HepG2 (cell line): ENCODE results near the gene CAMTA1. TPM values are rescaled to one million over a fixed set of nuclear protein-coding genes. Genes with fewer than 3 reads are reported as not detected.

Experiments
- ATAC-seq: fragments of 200-7000 bp; cut with Tn5 transposase; 3 replicates; pipeline ENCODE4 v1.9.1; 2020; ENCODE audit warnings: mild to moderate bottlenecking, moderate library complexity
- BruUV-seq: library from RNA; stranded (reverse); fragments of 400-500 nt; replicated peaks from 2 replicates; lab custom pipeline; 2021; lab: Mats Ljungman, UMichigan
- CTCF ChIA-PET: fragments of 300-600 bp; formaldehyde crosslinking; extraction: SDS; loops from one replicate; lab custom pipeline; 2021; ENCODE audit warnings: low total read pairs, inconsistent platforms, low intra/inter-chr PET ratio; lab: Yijun Ruan, JAX
- POLR2A ChIA-PET: fragments of 350-600 bp; sonication (Branson Sonifier 250); formaldehyde crosslinking; loops from one replicate; lab custom pipeline; 2020; ENCODE audit warnings: antibody characterized with exemption, inconsistent platforms; lab: Yijun Ruan, JAX
- DNase-seq: peaks from one replicate; pipeline ENCODE4 v3.0.0-alpha.2; 2015; ENCODE audit warnings: low spot score
- FAIRE-seq: peaks from 3 replicates; lab custom pipeline; 2011; peaks lifted over from hg19 to GRCh38; lab: Jason Lieb, UNC
- H2AFZ ChIP-seq: one replicate; pipeline ENCODE4 v1.6.1; 2011; ENCODE audit warnings: low read length, inconsistent platforms
- H3K27ac ChIP-seq: fragments of 300-600 bp; 3 replicates; pipeline ENCODE4 v1.8.0; 2011; ENCODE audit warnings: mixed run types, mild to moderate bottlenecking, mixed read lengths, low read length, inconsistent platforms; ENCODE audit not compliant: insufficient read depth; ENCODE audit errors: extremely low read length
- H3K27me3 ChIP-seq, 2 experiments: fragments of 200-600 bp in 1 of 2; 2 replicates in 1 of 2; 3 replicates in 1 of 2; pipeline versions ENCODE4 v1.6.0 to v1.8.0; 2011; ENCODE audit warnings: low read length in 2 of 2, mild to moderate bottlenecking in 2 of 2, moderate library complexity in 2 of 2, inconsistent platforms in 1 of 2; ENCODE audit not compliant: insufficient read depth in 2 of 2, control insufficient read depth in 1 of 2
- H3K36me3 ChIP-seq, 2 experiments: fragments of 200-600 bp in 1 of 2; replicated peaks in 1 of 2; 2 replicates in 1 of 2; 3 replicates in 1 of 2; pipeline versions ENCODE4 v1.5.1 to v1.8.0; 2011; ENCODE audit warnings: low read length in 2 of 2, inconsistent platforms in 1 of 2; ENCODE audit not compliant: insufficient read depth in 2 of 2, control insufficient read depth in 1 of 2
- H3K4me1 ChIP-seq: 2 replicates; pipeline ENCODE4 v1.5.1; 2012; ENCODE audit warnings: low read length, inconsistent platforms; ENCODE audit not compliant: insufficient read depth
- H3K4me2 ChIP-seq: 2 replicates; pipeline ENCODE4 v1.6.0; 2011; ENCODE audit warnings: low read depth, low read length, inconsistent platforms
- H3K4me3 ChIP-seq, 3 experiments: fragments of 200-600 bp in 1 of 3; sonication (generic), shearing (Covaris generic) in 1 of 3; replicated peaks in 1 of 3; 2 replicates each; pipeline ENCODE4 v1.5.1; 2011 to 2016; ENCODE audit warnings: low read length in 3 of 3, inconsistent platforms in 2 of 3, low read depth in 2 of 3, mild to moderate bottlenecking in 2 of 3, control low read depth in 1 of 3, mixed read lengths in 1 of 3; ENCODE audit not compliant: insufficient read depth in 1 of 3
- H3K79me2 ChIP-seq: one replicate; pipeline ENCODE4 v1.6.1; 2011; ENCODE audit warnings: low read length, inconsistent platforms; ENCODE audit not compliant: insufficient read depth
- H3K9ac ChIP-seq: 2 replicates; pipeline ENCODE4 v1.6.0; 2011; ENCODE audit warnings: mild to moderate bottlenecking, low read depth, low read length, inconsistent platforms; ENCODE audit not compliant: insufficient read depth
- H3K9me3 ChIP-seq: 2 replicates; pipeline ENCODE4 v1.5.1; 2012; ENCODE audit warnings: mild to moderate bottlenecking, low read length
- H4K20me1 ChIP-seq: 2 replicates; pipeline ENCODE4 v1.6.0; 2011; ENCODE audit warnings: inconsistent platforms, mild to moderate bottlenecking, low read length, moderate library complexity; ENCODE audit not compliant: insufficient read depth
- HDAC1 ChIP-seq: sonication (generic); formaldehyde crosslinking; IDR thresholded peaks from 2 replicates; pipeline ENCODE4 v1.5.1; 2020; ENCODE audit warnings: mild to moderate bottlenecking, missing genetic modification reagents
- ISX ChIP-seq: sonication (generic); formaldehyde crosslinking; conservative IDR thresholded peaks from 2 replicates; pipeline ENCODE4 v1.5.0; 2020; ENCODE audit warnings: missing genetic modification reagents
- KDM2A ChIP-seq: sonication (generic); formaldehyde crosslinking; IDR thresholded peaks from 2 replicates; pipeline ENCODE4 v1.4.0; 2020; ENCODE audit warnings: low read depth, missing genetic modification reagents, borderline replicate concordance
- NFIB ChIP-seq: sonication (generic); formaldehyde crosslinking; IDR thresholded peaks from 2 replicates; pipeline ENCODE4 v1.9.0; 2021; ENCODE audit warnings: missing genetic modification reagents, mild to moderate bottlenecking, borderline replicate concordance
- SATB2 ChIP-seq: sonication (generic); formaldehyde crosslinking; IDR thresholded peaks from 2 replicates; pipeline ENCODE4 v1.5.0; 2020; ENCODE audit warnings: missing genetic modification reagents
- ZBTB3 ChIP-seq: sonication (generic); formaldehyde crosslinking; IDR thresholded peaks from 2 replicates; pipeline ENCODE4 v1.4.0; 2020; ENCODE audit warnings: low read depth, mild to moderate bottlenecking, moderate library complexity, missing genetic modification reagents, borderline replicate concordance
- ZNF333 ChIP-seq: sonication (generic); formaldehyde crosslinking; IDR thresholded peaks from 2 replicates; pipeline ENCODE4 v1.4.0; 2020; ENCODE audit warnings: mild to moderate bottlenecking, missing genetic modification reagents, borderline replicate concordance
- ZNF33A ChIP-seq: sonication (generic); formaldehyde crosslinking; IDR thresholded peaks from 2 replicates; pipeline ENCODE4 v1.5.1; 2020; ENCODE audit warnings: missing genetic modification reagents, mild to moderate bottlenecking, moderate library complexity, borderline replicate concordance
- ZNF749 ChIP-seq: sonication (generic); formaldehyde crosslinking; IDR thresholded peaks from 2 replicates; pipeline ENCODE4 v1.8.0; 2022; ENCODE audit warnings: mild to moderate bottlenecking, missing genetic modification reagents, moderate library complexity, borderline replicate concordance
- ZNF780A ChIP-seq: sonication (generic); formaldehyde crosslinking; IDR thresholded peaks from 2 replicates; pipeline ENCODE4 v1.8.0; 2022; ENCODE audit warnings: mild to moderate bottlenecking, missing genetic modification reagents, moderate library complexity
- WGBS: methylation state at CpG from one replicate; pipeline ENCODE4 v1.1.6; 2017; ENCODE audit warnings: low lambda C conversion rate; 5-methylcytosine and 5-hydroxymethylcytosine counted together
- in situ Hi-C: cut with HindIII; loops from 2 replicates; pipeline ENCODE4 v1.10.0; 2017; ENCODE audit warnings: low pct_unique_long_range_greater_than_20kb; ENCODE audit not compliant: extremely low pct_ligation_motif_present
- intact Hi-C: fragments of 100-400 bp; cut with micrococcal nuclease; formaldehyde crosslinking; loops from one replicate; pipeline ENCODE4 v1.10.0; 2022; ENCODE audit not compliant: unreplicated experiment
- polyA plus RNA-seq, 8 experiments: library from polyadenylated mRNA; depleted of rRNA in 3 of 8; stranded (reverse) in 7 of 8; unstranded in 1 of 8; fragments of >200 nt; fragmentation: Illumina TruSeq in 4 of 8; extraction: Trizol in 4 of 8; gene quantifications; 2 replicates each; pipeline versions ENCODE4 v1.2.1 to v1.2.3, GENCODE V29; 2011 to 2016; ENCODE audit warnings: low read depth in 4 of 8, missing spikeins in 1 of 8, mixed read lengths in 1 of 8; ENCODE audit not compliant: insufficient read depth in 1 of 8
- total RNA-seq, 5 experiments: library from RNA; depleted of rRNA; stranded (reverse); fragments of >200 nt; fragmentation: Illumina TruSeq; extraction: Trizol; gene quantifications; 2 replicates each; pipeline ENCODE4 v1.2.3, GENCODE V29; 2016; ENCODE audit warnings: low read depth in 1 of 5
- TF ChIP-seq, protein P1 (sequence below): sonication (generic); formaldehyde crosslinking; IDR thresholded peaks from 2 replicates; pipeline ENCODE4 v1.4.0; 2020; ENCODE audit warnings: missing genetic modification reagents, borderline replicate concordance
- TF ChIP-seq, protein P2 (sequence below): IDR thresholded peaks from 2 replicates; pipeline ENCODE4 v1.6.1; 2016; ENCODE audit warnings: control low read depth

CAMTA1 gene
- total and polyA plus RNA-seq, 2 of the 13 experiments (the other 11 are each of a cell fraction or from before 2014, with no cell fraction given) = 25.0 to 36.4 TPM

DNA sequence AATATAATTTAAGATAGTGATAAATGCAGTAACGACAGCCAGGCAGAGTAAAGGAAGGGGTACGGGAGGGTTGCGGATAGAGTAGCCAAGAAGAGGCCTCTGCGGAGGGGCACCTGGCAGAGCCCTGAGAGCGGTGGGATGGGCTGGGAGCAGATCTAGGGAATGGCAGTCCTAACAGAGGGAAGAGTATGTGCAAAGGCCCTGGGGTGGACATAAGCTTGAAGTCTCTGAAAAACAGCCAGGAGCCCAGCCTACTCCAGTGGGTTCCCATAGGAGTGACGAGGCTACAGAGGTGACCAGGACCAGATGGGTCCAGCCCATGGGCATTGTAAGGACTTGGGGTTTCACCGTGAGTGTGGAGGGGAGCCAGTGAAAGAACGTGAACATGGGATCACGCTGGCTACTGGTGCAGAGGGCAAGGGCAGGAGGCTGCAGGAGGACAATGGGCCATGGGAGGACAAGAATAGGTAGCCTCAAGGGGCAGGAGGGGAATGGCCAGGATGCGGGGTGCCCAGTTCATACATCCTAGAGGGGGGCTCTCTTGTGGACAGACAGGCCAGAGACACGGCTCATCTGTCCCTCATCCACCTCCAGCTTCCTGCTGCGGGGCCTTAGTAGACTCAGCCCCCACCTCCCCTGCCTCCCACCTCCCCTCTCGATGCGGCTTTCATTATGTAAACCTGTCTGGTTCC lies 800.1 kb downstream of the CAMTA1 start:
- in situ Hi-C loops = no loop called here
- 35% methylated on average over 14 of the region's 14 CpGs for WGBS
- no TSS peak for BruUV-seq
- CTCF ChIA-PET = no interaction called here
- Histone ChIP-seq H3K9ac (no peak overlapping the region), H3K4me2 (no peak overlapping the region), H3K79me2 (no peaks in the 10 kb centered on the region), H3K9me3 (no peaks in the 10 kb centered on the region), H3K27me3 (peaks cover 6 to 45% of the 10 kb centered on the region in 2 experiments; a peak in 4 of 5 replicates), H3K4me1 (no peaks in the 10 kb centered on the region), H4K20me1 (no peaks in the 10 kb centered on the region), H3K27ac (no peak overlapping the region), H3K36me3 (no peaks in the 10 kb centered on the region), H3K4me3 (no peak overlapping the region), H2AFZ (no peak overlapping the region)
- FAIRE-seq = no peak
- intact Hi-C loops = no loop called here
- TF ChIP-seq, protein P1, sequence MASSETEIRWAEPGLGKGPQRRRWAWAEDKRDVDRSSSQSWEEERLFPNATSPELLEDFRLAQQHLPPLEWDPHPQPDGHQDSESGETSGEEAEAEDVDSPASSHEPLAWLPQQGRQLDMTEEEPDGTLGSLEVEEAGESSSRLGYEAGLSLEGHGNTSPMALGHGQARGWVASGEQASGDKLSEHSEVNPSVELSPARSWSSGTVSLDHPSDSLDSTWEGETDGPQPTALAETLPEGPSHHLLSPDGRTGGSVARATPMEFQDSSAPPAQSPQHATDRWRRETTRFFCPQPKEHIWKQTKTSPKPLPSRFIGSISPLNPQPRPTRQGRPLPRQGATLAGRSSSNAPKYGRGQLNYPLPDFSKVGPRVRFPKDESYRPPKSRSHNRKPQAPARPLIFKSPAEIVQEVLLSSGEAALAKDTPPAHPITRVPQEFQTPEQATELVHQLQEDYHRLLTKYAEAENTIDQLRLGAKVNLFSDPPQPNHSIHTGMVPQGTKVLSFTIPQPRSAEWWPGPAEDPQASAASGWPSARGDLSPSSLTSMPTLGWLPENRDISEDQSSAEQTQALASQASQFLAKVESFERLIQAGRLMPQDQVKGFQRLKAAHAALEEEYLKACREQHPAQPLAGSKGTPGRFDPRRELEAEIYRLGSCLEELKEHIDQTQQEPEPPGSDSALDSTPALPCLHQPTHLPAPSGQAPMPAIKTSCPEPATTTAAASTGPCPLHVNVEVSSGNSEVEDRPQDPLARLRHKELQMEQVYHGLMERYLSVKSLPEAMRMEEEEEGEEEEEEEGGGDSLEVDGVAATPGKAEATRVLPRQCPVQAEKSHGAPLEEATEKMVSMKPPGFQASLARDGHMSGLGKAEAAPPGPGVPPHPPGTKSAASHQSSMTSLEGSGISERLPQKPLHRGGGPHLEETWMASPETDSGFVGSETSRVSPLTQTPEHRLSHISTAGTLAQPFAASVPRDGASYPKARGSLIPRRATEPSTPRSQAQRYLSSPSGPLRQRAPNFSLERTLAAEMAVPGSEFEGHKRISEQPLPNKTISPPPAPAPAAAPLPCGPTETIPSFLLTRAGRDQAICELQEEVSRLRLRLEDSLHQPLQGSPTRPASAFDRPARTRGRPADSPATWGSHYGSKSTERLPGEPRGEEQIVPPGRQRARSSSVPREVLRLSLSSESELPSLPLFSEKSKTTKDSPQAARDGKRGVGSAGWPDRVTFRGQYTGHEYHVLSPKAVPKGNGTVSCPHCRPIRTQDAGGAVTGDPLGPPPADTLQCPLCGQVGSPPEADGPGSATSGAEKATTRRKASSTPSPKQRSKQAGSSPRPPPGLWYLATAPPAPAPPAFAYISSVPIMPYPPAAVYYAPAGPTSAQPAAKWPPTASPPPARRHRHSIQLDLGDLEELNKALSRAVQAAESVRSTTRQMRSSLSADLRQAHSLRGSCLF = no peak
- TF ChIP-seq ZNF749 (CRISPR knock-in tag) (no peak), ZNF780A (CRISPR knock-in tag) (no peak), ZNF33A (CRISPR knock-in tag) (no peak), SATB2 (no peak), ZNF333 (CRISPR knock-in tag) (no peak), ZBTB3 (CRISPR knock-in tag) (no peak), NFIB (CRISPR knock-in tag) (no peak), KDM2A (CRISPR knock-in tag) (no peak), ISX (CRISPR knock-in tag) (no peak), HDAC1 (CRISPR knock-in tag) (no peak)
- TF ChIP-seq, protein P2, sequence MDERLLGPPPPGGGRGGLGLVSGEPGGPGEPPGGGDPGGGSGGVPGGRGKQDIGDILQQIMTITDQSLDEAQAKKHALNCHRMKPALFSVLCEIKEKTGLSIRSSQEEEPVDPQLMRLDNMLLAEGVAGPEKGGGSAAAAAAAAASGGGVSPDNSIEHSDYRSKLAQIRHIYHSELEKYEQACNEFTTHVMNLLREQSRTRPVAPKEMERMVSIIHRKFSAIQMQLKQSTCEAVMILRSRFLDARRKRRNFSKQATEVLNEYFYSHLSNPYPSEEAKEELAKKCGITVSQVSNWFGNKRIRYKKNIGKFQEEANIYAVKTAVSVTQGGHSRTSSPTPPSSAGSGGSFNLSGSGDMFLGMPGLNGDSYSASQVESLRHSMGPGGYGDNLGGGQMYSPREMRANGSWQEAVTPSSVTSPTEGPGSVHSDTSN = no peak
- no peak for DNase-seq
- POLR2A ChIA-PET = no interaction called here
- ATAC-seq = no peak
